ENCODE measurements around the gene PODXL2.

PODXL2 gene

GRCh38 chr3:127673191-127674100 is 44.5 kb downstream of the PODXL2 start:
- Histone ChIP-seq H3K36me3 (ENCODE audit: control insufficient read depth in 5 of 5, insufficient read depth in 5 of 5, low read length in 5 of 5) (peaks cover 0 to 35% (median 32%) of the 10 kb centered on the region in 5 donors), H3K27ac (ENCODE audit: low read depth, low read length) (no peak overlapping the region), H3K9ac (ENCODE audit: low read length in 5 of 5) (peak overlapping the region; percentile 56 to 87 (median 69)), H3K4me1 (ENCODE audit: control insufficient read depth in 5 of 5, insufficient read depth in 5 of 5, low read length in 5 of 5) (peaks cover 4 to 40% (median 30%) of the 10 kb centered on the region in 5 donors), H3K27me3 (ENCODE audit: control insufficient read depth in 5 of 5, insufficient read depth in 4 of 5, low read length in 5 of 5) (no peaks in the 10 kb centered on the region), H3K9me3 (ENCODE audit: control insufficient read depth in 5 of 5, low read length in 5 of 5) (no peaks in the 10 kb centered on the region), H3K4me3 (ENCODE audit: low read depth in 1 of 5, low read length in 5 of 5) (peak overlapping the region; percentile 62 to 89 (median 79))

GRCh38 chr3:127674101-127674721 is 45.2 kb downstream of the PODXL2 start:
- no peaks in the 10 kb centered on the region for H3K27me3 ChIP-seq (ENCODE audit: control insufficient read depth in 5 of 5, insufficient read depth in 4 of 5, low read length in 5 of 5)
- no peak overlapping the region for H3K27ac ChIP-seq (ENCODE audit: low read depth, low read length)
- H3K4me3 ChIP-seq (ENCODE audit: low read depth in 1 of 5, low read length in 5 of 5) = peak overlapping the region; percentile 62 to 89 (median 79)
- peak overlapping the region in 3 of 5 donors; percentile 68 to 87 (median 72) for H3K9ac ChIP-seq (ENCODE audit: low read length in 5 of 5)
- peaks cover 0 to 43% (median 40%) of the 10 kb centered on the region in 5 donors for H3K36me3 ChIP-seq (ENCODE audit: control insufficient read depth in 5 of 5, insufficient read depth in 5 of 5, low read length in 5 of 5)
- H3K9me3 ChIP-seq (ENCODE audit: control insufficient read depth in 5 of 5, low read length in 5 of 5) = no peaks in the 10 kb centered on the region
- H3K4me1 ChIP-seq (ENCODE audit: control insufficient read depth in 5 of 5, insufficient read depth in 5 of 5, low read length in 5 of 5) = peaks cover 4 to 45% (median 37%) of the 10 kb centered on the region in 5 donors

GRCh38 chr3:127674790-127675189 is 45.8 kb downstream of the PODXL2 start:
- H3K27ac ChIP-seq (ENCODE audit: low read depth, low read length) = no peak overlapping the region
- no peak overlapping the region for H3K4me3 ChIP-seq (ENCODE audit: low read depth in 1 of 5, low read length in 5 of 5)
- no peaks in the 10 kb centered on the region for H3K9me3 ChIP-seq (ENCODE audit: control insufficient read depth in 5 of 5, low read length in 5 of 5)
- H3K36me3 ChIP-seq (ENCODE audit: control insufficient read depth in 5 of 5, insufficient read depth in 5 of 5, low read length in 5 of 5) = peaks cover 0 to 47% (median 42%) of the 10 kb centered on the region in 5 donors
- no peaks in the 10 kb centered on the region for H3K27me3 ChIP-seq (ENCODE audit: control insufficient read depth in 5 of 5, insufficient read depth in 4 of 5, low read length in 5 of 5)
- no peak overlapping the region for H3K9ac ChIP-seq (ENCODE audit: low read length in 5 of 5)
- peaks cover 4 to 45% (median 37%) of the 10 kb centered on the region in 5 donors for H3K4me1 ChIP-seq (ENCODE audit: control insufficient read depth in 5 of 5, insufficient read depth in 5 of 5, low read length in 5 of 5)

- no peaks in the 10 kb centered on the region for H3K9me3 ChIP-seq (ENCODE audit: control insufficient read depth in 5 of 5, low read length in 5 of 5)
- no peak overlapping the region for H3K4me3 ChIP-seq (ENCODE audit: low read depth in 1 of 5, low read length in 5 of 5)
- H3K36me3 ChIP-seq (ENCODE audit: control insufficient read depth in 5 of 5, insufficient read depth in 5 of 5, low read length in 5 of 5) = peaks cover 0 to 55% (median 49%) of the 10 kb centered on the region in 5 donors
- no peak overlapping the region for H3K27ac ChIP-seq (ENCODE audit: low read depth, low read length)
- peaks cover 4 to 45% (median 37%) of the 10 kb centered on the region in 5 donors for H3K4me1 ChIP-seq (ENCODE audit: control insufficient read depth in 5 of 5, insufficient read depth in 5 of 5, low read length in 5 of 5)
- no peaks in the 10 kb centered on the region for H3K27me3 ChIP-seq (ENCODE audit: control insufficient read depth in 5 of 5, insufficient read depth in 4 of 5, low read length in 5 of 5)
- peak overlapping the region in 1 of 5 donors; percentile 0 for H3K9ac ChIP-seq (ENCODE audit: low read length in 5 of 5)
Observed at GRCh38 chr3:127675651-127676391, 46.8 kb downstream of the PODXL2 start.

- Histone ChIP-seq H3K36me3 (ENCODE audit: control insufficient read depth in 5 of 5, insufficient read depth in 5 of 5, low read length in 5 of 5) (peaks cover 0 to 55% (median 49%) of the 10 kb centered on the region in 5 donors), H3K4me1 (ENCODE audit: control insufficient read depth in 5 of 5, insufficient read depth in 5 of 5, low read length in 5 of 5) (peaks cover 4 to 43% (median 35%) of the 10 kb centered on the region in 5 donors), H3K9ac (ENCODE audit: low read length in 5 of 5) (peak overlapping the region in 1 of 5 donors; percentile 0), H3K27me3 (ENCODE audit: control insufficient read depth in 5 of 5, insufficient read depth in 4 of 5, low read length in 5 of 5) (no peaks in the 10 kb centered on the region), H3K4me3 (ENCODE audit: low read depth in 1 of 5, low read length in 5 of 5) (no peak overlapping the region), H3K9me3 (ENCODE audit: control insufficient read depth in 5 of 5, low read length in 5 of 5) (no peaks in the 10 kb centered on the region), H3K27ac (ENCODE audit: low read depth, low read length) (no peak overlapping the region)
Observed at GRCh38 chr3:127676456-127676855, 47.5 kb downstream of the PODXL2 start.

GRCh38 chr3:127676921-127677351 is 48.0 kb downstream of the PODXL2 start:
- H3K4me1 ChIP-seq (ENCODE audit: control insufficient read depth in 5 of 5, insufficient read depth in 5 of 5, low read length in 5 of 5) = peaks cover 4 to 38% (median 30%) of the 10 kb centered on the region in 5 donors
- no peak overlapping the region for H3K4me3 ChIP-seq (ENCODE audit: low read depth in 1 of 5, low read length in 5 of 5)
- no peak overlapping the region for H3K27ac ChIP-seq (ENCODE audit: low read depth, low read length)
- no peak overlapping the region for H3K9ac ChIP-seq (ENCODE audit: low read length in 5 of 5)
- no peaks in the 10 kb centered on the region for H3K9me3 ChIP-seq (ENCODE audit: control insufficient read depth in 5 of 5, low read length in 5 of 5)
- H3K27me3 ChIP-seq (ENCODE audit: control insufficient read depth in 5 of 5, insufficient read depth in 4 of 5, low read length in 5 of 5) = no peaks in the 10 kb centered on the region
- peaks cover 0 to 55% (median 49%) of the 10 kb centered on the region in 5 donors for H3K36me3 ChIP-seq (ENCODE audit: control insufficient read depth in 5 of 5, insufficient read depth in 5 of 5, low read length in 5 of 5)

- Histone ChIP-seq H3K4me1 (ENCODE audit: control insufficient read depth in 5 of 5, insufficient read depth in 5 of 5, low read length in 5 of 5) (peaks cover 4 to 32% (median 27%) of the 10 kb centered on the region in 5 donors), H3K9ac (ENCODE audit: low read length in 5 of 5) (no peak overlapping the region), H3K27me3 (ENCODE audit: control insufficient read depth in 5 of 5, insufficient read depth in 4 of 5, low read length in 5 of 5) (no peaks in the 10 kb centered on the region), H3K9me3 (ENCODE audit: control insufficient read depth in 5 of 5, low read length in 5 of 5) (no peaks in the 10 kb centered on the region), H3K27ac (ENCODE audit: low read depth, low read length) (no peak overlapping the region), H3K36me3 (ENCODE audit: control insufficient read depth in 5 of 5, insufficient read depth in 5 of 5, low read length in 5 of 5) (peaks cover 0 to 60% (median 49%) of the 10 kb centered on the region in 5 donors), H3K4me3 (ENCODE audit: low read depth in 1 of 5, low read length in 5 of 5) (no peak overlapping the region)
Observed at GRCh38 chr3:127677541-127678314, 48.7 kb downstream of the PODXL2 start.

GRCh38 chr3:127678315-127678599 is 49.3 kb downstream of the PODXL2 start:
- Histone ChIP-seq H3K9ac (ENCODE audit: low read length in 5 of 5) (no peak overlapping the region), H3K27me3 (ENCODE audit: control insufficient read depth in 5 of 5, insufficient read depth in 4 of 5, low read length in 5 of 5) (no peaks in the 10 kb centered on the region), H3K36me3 (ENCODE audit: control insufficient read depth in 5 of 5, insufficient read depth in 5 of 5, low read length in 5 of 5) (peaks cover 0 to 60% (median 49%) of the 10 kb centered on the region in 5 donors), H3K4me3 (ENCODE audit: low read depth in 1 of 5, low read length in 5 of 5) (no peak overlapping the region), H3K4me1 (ENCODE audit: control insufficient read depth in 5 of 5, insufficient read depth in 5 of 5, low read length in 5 of 5) (peaks cover 4 to 28% (median 25%) of the 10 kb centered on the region in 5 donors), H3K27ac (ENCODE audit: low read depth, low read length) (no peak overlapping the region), H3K9me3 (ENCODE audit: control insufficient read depth in 5 of 5, low read length in 5 of 5) (no peaks in the 10 kb centered on the region)

Measured in subcutaneous abdominal adipose tissue (tissue), 5 donors.